Transverse colon (tissue), 4 donors: Measurements from ENCODE around the gene NOL7. TPM values are rescaled to one million over a fixed set of nuclear protein-coding genes. Genes with fewer than 3 reads are reported as not detected.
A peak's percentile ranks its signal among the peaks of the same experiment; 100 is the strongest.

ENCODE experiments used
- DNase-seq: peaks from one replicate; pipeline ENCODE4 v3.0.0-alpha.2; 2019
- H3K27ac ChIP-seq, 4 donors: fragments of 200-600 bp; sonication (generic); 2 replicates each; pipeline ENCODE4 v1.5.1; 2016 to 2018; ENCODE audit warnings: inconsistent platforms in 4 of 4
- H3K27me3 ChIP-seq: fragments of 200-600 bp; sonication (generic); 2 replicates; pipeline ENCODE4 v1.5.1; 2017; ENCODE audit warnings: inconsistent platforms
- H3K36me3 ChIP-seq, 4 donors: fragments of 200-600 bp; sonication (generic); 2 replicates each; pipeline ENCODE4 v1.5.1; 2017 to 2019; ENCODE audit warnings: inconsistent platforms in 4 of 4
- H3K4me1 ChIP-seq, 4 donors: fragments of 200-600 bp; sonication (generic); 2 replicates each; pipeline ENCODE4 v1.5.1; 2017 to 2020; ENCODE audit warnings: inconsistent platforms in 4 of 4
- H3K4me3 ChIP-seq, 4 donors: fragments of 200-600 bp; sonication (generic); 1 replicate in 1 of 4; 2 replicates in 3 of 4; pipeline versions ENCODE4 v1.5.1 to v1.6.1; 2017 to 2019; ENCODE audit warnings: inconsistent platforms in 4 of 4
- H3K9me3 ChIP-seq, 2 donors: fragments of 200-600 bp; sonication (generic); 2 replicates each; pipeline ENCODE4 v1.5.1; 2017 to 2019; ENCODE audit warnings: inconsistent platforms in 2 of 2
- EP300 ChIP-seq: sonication (generic); formaldehyde crosslinking; IDR thresholded peaks from one replicate; pipeline ENCODE4 v1.6.1; 2017; ENCODE audit warnings: antibody characterized with exemption, low read depth
- POLR2A ChIP-seq: fragments of 450-650 bp; IDR thresholded peaks from one replicate; pipeline ENCODE4 v1.6.1; 2016; ENCODE audit warnings: antibody characterized with exemption, mild to moderate bottlenecking, moderate library complexity
- POLR2AphosphoS5 ChIP-seq, 3 donors: sonication (generic); formaldehyde crosslinking; IDR thresholded peaks; one replicate each; pipeline ENCODE4 v1.6.1; 2016; ENCODE audit warnings: antibody characterized with exemption in 3 of 3
- WGBS, 2 donors: methylation state at CpG; one replicate each; pipeline ENCODE4 v1.1.5; 2018; ENCODE audit warnings: low coverage in 1 of 2; 5-methylcytosine and 5-hydroxymethylcytosine counted together
- in situ Hi-C, 4 donors: fragments of 200-750 bp; cut with MboI; loops; one replicate each; pipeline versions ENCODE4 v1.15.0 to v1.15.1; 2017; ENCODE audit warnings: low sequenced_read_pairs in 3 of 4, low pct_ligation_motif_present in 1 of 4, low pct_unique_long_range_greater_than_20kb in 1 of 4
- intact Hi-C: fragments of 100-400 bp; cut with DNase I; formaldehyde crosslinking; loops from one replicate; pipeline ENCODE4 v1.15.1; 2023; ENCODE audit warnings: low total_unique reads
- total RNA-seq, 4 donors: library from RNA; depleted of rRNA; stranded (reverse); fragments of >200 nt; gene quantifications; one replicate each; pipeline ENCODE4 v1.1.0, GENCODE V29; 2016
- TF ChIP-seq, protein P1 (sequence below), 5 experiments: fragments of 200-600 bp in 3 of 5; fragments of 450-650 bp in 2 of 5; sonication (generic) in 3 of 5; IDR thresholded peaks; 1 replicate in 2 of 5; 2 replicates in 3 of 5; pipeline ENCODE4 v1.5.1; 2016 to 2017; ENCODE audit warnings: antibody characterized with exemption in 5 of 5, inconsistent platforms in 3 of 5, mild to moderate bottlenecking in 2 of 5, moderate library complexity in 1 of 5

NOL7 gene
- total RNA-seq, 4 donors from 2014 or later, result 44.1 to 159 (median 86.6) TPM

DNA sequence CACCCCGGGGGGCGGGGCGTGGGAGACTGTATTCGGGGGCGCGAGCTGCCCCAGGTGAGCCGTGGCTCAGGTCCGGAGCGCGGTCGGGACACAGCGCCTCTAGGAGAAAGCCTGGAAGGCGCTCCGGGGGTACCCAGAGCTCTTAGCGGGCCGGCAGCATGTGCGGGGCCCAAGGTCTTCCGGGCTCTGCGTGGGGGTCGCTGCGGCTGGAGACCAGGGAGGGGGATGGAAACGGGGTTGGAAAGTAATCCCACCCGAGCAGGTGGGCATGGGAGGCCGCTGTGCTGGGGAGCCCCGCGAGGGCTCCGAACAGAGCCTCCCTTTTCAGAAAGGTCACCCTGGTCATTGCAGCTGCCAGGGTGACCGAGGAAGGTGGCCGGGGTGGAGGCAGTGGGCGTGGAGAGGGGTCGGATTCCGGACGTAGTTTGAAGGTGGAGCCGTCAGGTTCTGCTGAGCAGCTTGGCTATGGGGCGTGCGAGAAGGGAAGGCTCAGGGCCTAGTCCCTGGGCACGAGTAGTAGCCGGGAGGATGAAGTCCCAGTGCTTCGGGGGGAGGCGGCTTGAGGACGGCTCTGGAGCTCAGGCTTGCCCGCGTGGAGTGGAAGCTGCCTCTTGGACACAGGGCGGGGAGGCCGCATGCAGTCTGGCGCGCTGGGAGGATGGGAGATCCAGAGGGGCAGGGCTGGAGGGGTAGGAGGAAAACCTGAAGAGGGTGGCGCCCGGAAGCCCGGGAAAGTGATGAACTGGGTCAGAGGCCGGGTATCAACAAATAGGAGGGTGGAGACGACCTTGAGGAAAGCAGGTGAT is 40.4 kb upstream of the NOL7 start, which contains the start of gene SIRT5:
Gene SIRT5, plus strand, starts transcription at position 31 of the 806 bp plus-strand sequence. CDS start 9,510 bp downstream, outside the sequence.
- TF ChIP-seq POLR2AphosphoS5 (IDR thresholded peaks at IDR 0.05) (peak; percentile 84 to 91 (median 87)), POLR2A (peak; percentile 97), EP300 (peak; percentile 29)
- TF ChIP-seq, protein P1, sequence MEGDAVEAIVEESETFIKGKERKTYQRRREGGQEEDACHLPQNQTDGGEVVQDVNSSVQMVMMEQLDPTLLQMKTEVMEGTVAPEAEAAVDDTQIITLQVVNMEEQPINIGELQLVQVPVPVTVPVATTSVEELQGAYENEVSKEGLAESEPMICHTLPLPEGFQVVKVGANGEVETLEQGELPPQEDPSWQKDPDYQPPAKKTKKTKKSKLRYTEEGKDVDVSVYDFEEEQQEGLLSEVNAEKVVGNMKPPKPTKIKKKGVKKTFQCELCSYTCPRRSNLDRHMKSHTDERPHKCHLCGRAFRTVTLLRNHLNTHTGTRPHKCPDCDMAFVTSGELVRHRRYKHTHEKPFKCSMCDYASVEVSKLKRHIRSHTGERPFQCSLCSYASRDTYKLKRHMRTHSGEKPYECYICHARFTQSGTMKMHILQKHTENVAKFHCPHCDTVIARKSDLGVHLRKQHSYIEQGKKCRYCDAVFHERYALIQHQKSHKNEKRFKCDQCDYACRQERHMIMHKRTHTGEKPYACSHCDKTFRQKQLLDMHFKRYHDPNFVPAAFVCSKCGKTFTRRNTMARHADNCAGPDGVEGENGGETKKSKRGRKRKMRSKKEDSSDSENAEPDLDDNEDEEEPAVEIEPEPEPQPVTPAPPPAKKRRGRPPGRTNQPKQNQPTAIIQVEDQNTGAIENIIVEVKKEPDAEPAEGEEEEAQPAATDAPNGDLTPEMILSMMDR (IDR thresholded peaks at IDR 0.05), result no peak
- Histone ChIP-seq H3K4me3 (peak within 1 kb of the TSS; percentile 46 to 84 (median 76)), H3K27ac (peak within 1 kb of the TSS; percentile 96 to 100 (median 98)), H3K27me3 (no peaks in the 10 kb centered on the region), H3K4me1 (peaks cover 0 to 19% (median 7%) of the 10 kb centered on the region in 4 donors), H3K9me3 (no peaks in the 10 kb centered on the region), H3K36me3 (peaks cover 0 to 4% (median under 1%) of the 10 kb centered on the region in 4 donors)
- 0 to 6% methylated on average over 9 to 38 of the region's 52 CpGs for WGBS, 2 donors
- intact Hi-C loops (no loop called here), in situ Hi-C loops (loop anchor here in 1 of 4 donors (25.0 kb wide), 1 partner anchor 387 kb away; no protein-coding TSS in a partner anchor)
- DNase-seq, result peak; percentile 93

GRCh38 chr6:13575377-13575775 is 39.8 kb upstream of the NOL7 start:
- in situ Hi-C loops, result loop anchor here in 1 of 4 donors (25.0 kb wide), 1 partner anchor 388 kb away; no protein-coding TSS in a partner anchor
- no peaks in the 10 kb centered on the region for H3K27me3 ChIP-seq

DNA sequence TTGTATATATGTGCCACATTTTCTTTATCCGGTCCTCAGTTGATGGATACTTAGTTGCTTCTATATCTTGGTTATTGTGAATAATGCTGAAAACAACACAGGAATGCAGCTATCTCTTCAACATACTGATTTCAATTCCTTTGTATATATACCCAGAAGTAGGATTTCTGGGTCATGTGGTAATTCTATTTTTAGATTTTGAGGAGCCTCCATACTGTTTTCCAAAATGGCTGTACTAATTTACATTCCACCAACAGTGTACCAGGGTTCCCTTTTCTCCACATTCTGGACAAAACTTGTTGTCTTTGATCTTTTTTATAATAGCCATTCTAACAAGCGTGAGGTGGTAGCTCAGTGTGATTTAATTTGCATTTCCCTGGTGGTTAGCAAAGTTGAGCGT is 39.1 kb upstream of the NOL7 start:
- TF ChIP-seq POLR2AphosphoS5 (IDR thresholded peaks at IDR 0.05), result no peak
- TF ChIP-seq, protein P1 (IDR thresholded peaks at IDR 0.05), result no peak
- TF ChIP-seq EP300, result no peak
- no peak for TF ChIP-seq POLR2A
- in situ Hi-C loops, result loop anchor here in 1 of 4 donors (25.0 kb wide), 1 partner anchor 389 kb away; no protein-coding TSS in a partner anchor
- peaks cover 0 to 10% (median 3%) of the 10 kb centered on the region in 4 donors for H3K36me3 ChIP-seq
- H3K27ac ChIP-seq, result peak overlapping the region in 1 of 4 donors; percentile 96
- peaks cover 0 to 19% (median 7%) of the 10 kb centered on the region in 4 donors for H3K4me1 ChIP-seq
- intact Hi-C loops, result no loop called here
- no peaks in the 10 kb centered on the region for H3K27me3 ChIP-seq
- H3K4me3 ChIP-seq, result no peak overlapping the region
- WGBS, 2 donors, result 59 to 88% methylated on average over 3 of the region's 3 CpGs
- DNase-seq, result no peak
- H3K9me3 ChIP-seq, result no peaks in the 10 kb centered on the region

More at GRCh38 chr6:13575377-13575775, 39.8 kb upstream of the NOL7 start:
- no peaks in the 10 kb centered on the region for H3K9me3 ChIP-seq
- peak overlapping the region; percentile 96 to 100 (median 98) for H3K27ac ChIP-seq
- 23 to 26% methylated on average over 3 of the region's 3 CpGs for WGBS, 2 donors
- H3K36me3 ChIP-seq, result peaks cover 0 to 10% (median 3%) of the 10 kb centered on the region in 4 donors
- H3K4me3 ChIP-seq, result peak overlapping the region in 3 of 4 donors; percentile 73 to 84 (median 78)
- peaks cover 0 to 19% (median 7%) of the 10 kb centered on the region in 4 donors for H3K4me1 ChIP-seq
- TF ChIP-seq, protein P1 (IDR thresholded peaks at IDR 0.05), result peak; percentile 80 to 95 (median 91)
- no peak for TF ChIP-seq EP300
- intact Hi-C loops, result no loop called here
- no peak for DNase-seq

DNA sequence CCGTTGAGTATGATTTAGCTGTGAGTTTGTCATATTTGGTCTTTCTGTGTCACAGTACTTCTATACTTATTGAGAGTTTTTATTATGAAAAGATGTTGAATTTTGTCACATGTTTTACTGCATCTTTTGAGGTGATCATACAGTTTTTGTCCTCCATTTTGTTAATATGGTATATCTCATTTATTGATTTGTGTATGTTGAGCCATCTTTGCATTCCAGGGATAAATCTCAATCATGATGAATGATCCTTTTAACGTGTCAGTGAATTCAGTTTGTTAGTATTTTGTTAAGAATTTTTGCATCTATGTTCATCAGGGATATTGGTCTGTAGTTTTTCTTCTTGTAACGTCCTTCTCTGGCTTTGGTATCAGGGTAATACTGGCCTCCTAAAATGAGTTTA is 37.2 kb upstream of the NOL7 start:
- WGBS, 2 donors, result 92 to 98% methylated on average over 3 of the region's 3 CpGs
- Histone ChIP-seq H3K36me3 (peaks cover 0 to 10% (median 3%) of the 10 kb centered on the region in 4 donors), H3K4me1 (peaks cover 0 to 19% (median 7%) of the 10 kb centered on the region in 4 donors), H3K9me3 (no peaks in the 10 kb centered on the region), H3K27me3 (no peaks in the 10 kb centered on the region), H3K4me3 (no peak overlapping the region), H3K27ac (no peak overlapping the region)
- in situ Hi-C loops, result loop anchor here in 1 of 4 donors (25.0 kb wide), 1 partner anchor 391 kb away; no protein-coding TSS in a partner anchor
- intact Hi-C loops, result no loop called here
- TF ChIP-seq POLR2A, result no peak
- TF ChIP-seq, protein P1 (IDR thresholded peaks at IDR 0.05), result no peak
- TF ChIP-seq POLR2AphosphoS5 (IDR thresholded peaks at IDR 0.05), result no peak
- no peak for TF ChIP-seq EP300
- DNase-seq, result no peak
